ENCODE data around the gene CEP350.

The CEP350 gene

GRCh38 chr1:179954493-179955286 lies at the start of gene CEP350:
CEP350 (plus strand) TSS chr1:179954810; CDS start chr1:179986182, 31,372 bp downstream.
- peak; percentile 90 to 97 (median 96) for DNase-seq (ENCODE audit: low read depth in 3 of 3)

- no peak for DNase-seq (ENCODE audit: low read depth in 3 of 3)
These were observed 43.7 kb upstream of the CEP350 start for GRCh38 chr1:179910934-179911333.

- no peak for DNase-seq (ENCODE audit: low read depth in 3 of 3)
These were observed 42.8 kb upstream of the CEP350 start for GRCh38 chr1:179911812-179912211.

- DNase-seq (ENCODE audit: low read depth in 3 of 3), result no peak
These were observed 36.8 kb upstream of the CEP350 start for GRCh38 chr1:179917601-179918429.

GRCh38 chr1:179921472-179921871 lies 33.1 kb upstream of the CEP350 start:
- DNase-seq (ENCODE audit: low read depth in 3 of 3), result no peak

GRCh38 chr1:179921981-179922872 lies 32.4 kb upstream of the CEP350 start:
- no peak for DNase-seq (ENCODE audit: low read depth in 3 of 3)

- no peak for DNase-seq (ENCODE audit: low read depth in 3 of 3)
These were observed 31.6 kb upstream of the CEP350 start for GRCh38 chr1:179923029-179923428.

GRCh38 chr1:179924268-179924667 lies 30.3 kb upstream of the CEP350 start:
- no peak for DNase-seq (ENCODE audit: low read depth in 3 of 3)

- no peak for DNase-seq (ENCODE audit: low read depth in 3 of 3)
These were observed 29.3 kb upstream of the CEP350 start for GRCh38 chr1:179925302-179925701.

- DNase-seq (ENCODE audit: low read depth in 3 of 3), result no peak
These were observed 28.4 kb upstream of the CEP350 start for GRCh38 chr1:179925922-179926849.

GRCh38 chr1:179926850-179927205 lies 27.8 kb upstream of the CEP350 start:
- no peak for DNase-seq (ENCODE audit: low read depth in 3 of 3)

GRCh38 chr1:179929955-179930798 lies 24.4 kb upstream of the CEP350 start:
- DNase-seq (ENCODE audit: low read depth in 3 of 3), result no peak

- no peak for DNase-seq (ENCODE audit: low read depth in 3 of 3)
These were observed 23.7 kb upstream of the CEP350 start for GRCh38 chr1:179930867-179931266.

GRCh38 chr1:179933219-179933618 lies 21.4 kb upstream of the CEP350 start:
- no peak for DNase-seq (ENCODE audit: low read depth in 3 of 3)

GRCh38 chr1:179935909-179936496 lies 18.6 kb upstream of the CEP350 start:
- no peak for DNase-seq (ENCODE audit: low read depth in 3 of 3)

GRCh38 chr1:179937668-179938254 lies 16.8 kb upstream of the CEP350 start:
- no peak for DNase-seq (ENCODE audit: low read depth in 3 of 3)

- DNase-seq (ENCODE audit: low read depth in 3 of 3), result no peak
These were observed 15.9 kb upstream of the CEP350 start for GRCh38 chr1:179938752-179939151.

GRCh38 chr1:179939941-179940340 lies 14.7 kb upstream of the CEP350 start:
- no peak for DNase-seq (ENCODE audit: low read depth in 3 of 3)

GRCh38 chr1:179941454-179941853 lies 13.2 kb upstream of the CEP350 start:
- DNase-seq (ENCODE audit: low read depth in 3 of 3), result no peak
